Measurements from ENCODE around the gene ICAM5.

- TF ChIP-seq CTCF (IDR thresholded peaks at IDR 0.05; ENCODE audit: poor library complexity) (no peak), EZH2 (IDR thresholded peaks at IDR 0.05; ENCODE audit: borderline replicate concordance) (peak; percentile 21), EZH2phosphoT487 (IDR thresholded peaks at IDR 0.05; ENCODE audit: low read depth, severe bottlenecking, unreplicated experiment) (no peak)
Observed at GRCh38 chr19:10290876-10291553, 1.3 kb downstream of the ICAM5 start.
